Measurements from ENCODE around the gene PARD3.

DNA sequence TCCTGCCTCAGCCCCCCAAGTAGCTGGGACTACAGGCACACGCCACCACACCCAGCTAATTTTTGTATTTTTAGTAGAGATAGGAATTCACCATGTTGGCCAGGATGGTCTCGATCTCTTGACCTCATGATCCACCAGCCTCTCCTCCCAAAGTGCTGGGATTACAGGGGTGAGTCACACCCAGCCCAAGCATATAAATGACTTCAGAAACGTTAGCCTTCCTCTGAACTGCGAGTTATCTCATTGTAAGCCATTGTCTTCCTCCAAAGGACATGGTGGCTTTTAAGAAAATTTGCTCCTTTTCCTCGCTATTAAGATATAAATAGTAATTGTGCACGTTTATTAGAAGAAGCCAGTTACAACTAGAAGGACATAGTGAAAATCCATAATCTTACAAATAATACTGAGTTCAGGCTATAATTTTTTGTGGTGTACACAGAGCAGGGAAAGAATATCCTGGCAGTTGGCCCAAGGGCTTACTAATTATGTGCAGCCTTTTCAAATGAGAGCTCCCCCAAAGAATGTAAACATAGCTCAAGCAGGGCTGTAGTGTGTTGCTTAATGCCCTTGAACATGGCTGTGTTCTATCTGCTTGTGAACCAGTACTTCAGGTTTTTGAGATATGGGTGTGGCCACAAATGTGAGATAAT lies 495.8 kb downstream of the PARD3 start:
- TF ChIP-seq, protein P1, sequence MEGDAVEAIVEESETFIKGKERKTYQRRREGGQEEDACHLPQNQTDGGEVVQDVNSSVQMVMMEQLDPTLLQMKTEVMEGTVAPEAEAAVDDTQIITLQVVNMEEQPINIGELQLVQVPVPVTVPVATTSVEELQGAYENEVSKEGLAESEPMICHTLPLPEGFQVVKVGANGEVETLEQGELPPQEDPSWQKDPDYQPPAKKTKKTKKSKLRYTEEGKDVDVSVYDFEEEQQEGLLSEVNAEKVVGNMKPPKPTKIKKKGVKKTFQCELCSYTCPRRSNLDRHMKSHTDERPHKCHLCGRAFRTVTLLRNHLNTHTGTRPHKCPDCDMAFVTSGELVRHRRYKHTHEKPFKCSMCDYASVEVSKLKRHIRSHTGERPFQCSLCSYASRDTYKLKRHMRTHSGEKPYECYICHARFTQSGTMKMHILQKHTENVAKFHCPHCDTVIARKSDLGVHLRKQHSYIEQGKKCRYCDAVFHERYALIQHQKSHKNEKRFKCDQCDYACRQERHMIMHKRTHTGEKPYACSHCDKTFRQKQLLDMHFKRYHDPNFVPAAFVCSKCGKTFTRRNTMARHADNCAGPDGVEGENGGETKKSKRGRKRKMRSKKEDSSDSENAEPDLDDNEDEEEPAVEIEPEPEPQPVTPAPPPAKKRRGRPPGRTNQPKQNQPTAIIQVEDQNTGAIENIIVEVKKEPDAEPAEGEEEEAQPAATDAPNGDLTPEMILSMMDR (IDR thresholded peaks at IDR 0.05): no peak
- no peak for TF ChIP-seq POLR2A (IDR thresholded peaks at IDR 0.05)
